ENCODE data around the gene SLC35D1.

- TF ChIP-seq, protein P1, sequence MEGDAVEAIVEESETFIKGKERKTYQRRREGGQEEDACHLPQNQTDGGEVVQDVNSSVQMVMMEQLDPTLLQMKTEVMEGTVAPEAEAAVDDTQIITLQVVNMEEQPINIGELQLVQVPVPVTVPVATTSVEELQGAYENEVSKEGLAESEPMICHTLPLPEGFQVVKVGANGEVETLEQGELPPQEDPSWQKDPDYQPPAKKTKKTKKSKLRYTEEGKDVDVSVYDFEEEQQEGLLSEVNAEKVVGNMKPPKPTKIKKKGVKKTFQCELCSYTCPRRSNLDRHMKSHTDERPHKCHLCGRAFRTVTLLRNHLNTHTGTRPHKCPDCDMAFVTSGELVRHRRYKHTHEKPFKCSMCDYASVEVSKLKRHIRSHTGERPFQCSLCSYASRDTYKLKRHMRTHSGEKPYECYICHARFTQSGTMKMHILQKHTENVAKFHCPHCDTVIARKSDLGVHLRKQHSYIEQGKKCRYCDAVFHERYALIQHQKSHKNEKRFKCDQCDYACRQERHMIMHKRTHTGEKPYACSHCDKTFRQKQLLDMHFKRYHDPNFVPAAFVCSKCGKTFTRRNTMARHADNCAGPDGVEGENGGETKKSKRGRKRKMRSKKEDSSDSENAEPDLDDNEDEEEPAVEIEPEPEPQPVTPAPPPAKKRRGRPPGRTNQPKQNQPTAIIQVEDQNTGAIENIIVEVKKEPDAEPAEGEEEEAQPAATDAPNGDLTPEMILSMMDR (IDR thresholded peaks at IDR 0.05): no peak
- TF ChIP-seq EZH2 (IDR thresholded peaks at IDR 0.05): no peak
Measured at GRCh38 chr1:67013573-67013972, 40.4 kb downstream of the SLC35D1 start.

All from neural progenitor cell (in vitro differentiated cells).